HTERT RPE-1 (cell line): Measurements from ENCODE around the gene HDDC2.
"Not testable (repeated sequence)": the region's sequence is repeated elsewhere in the genome, so short reads cannot be mapped to it uniquely, and the experiment has no call there.

Source experiments
- in situ Hi-C: fragments of 300-500 bp; cut with MboI; formaldehyde crosslinking; loops from 4 replicates; pipeline ENCODE4 v1.14.3; 2020; ENCODE audit warnings: low sequenced_read_pairs

The HDDC2 gene

DNA sequence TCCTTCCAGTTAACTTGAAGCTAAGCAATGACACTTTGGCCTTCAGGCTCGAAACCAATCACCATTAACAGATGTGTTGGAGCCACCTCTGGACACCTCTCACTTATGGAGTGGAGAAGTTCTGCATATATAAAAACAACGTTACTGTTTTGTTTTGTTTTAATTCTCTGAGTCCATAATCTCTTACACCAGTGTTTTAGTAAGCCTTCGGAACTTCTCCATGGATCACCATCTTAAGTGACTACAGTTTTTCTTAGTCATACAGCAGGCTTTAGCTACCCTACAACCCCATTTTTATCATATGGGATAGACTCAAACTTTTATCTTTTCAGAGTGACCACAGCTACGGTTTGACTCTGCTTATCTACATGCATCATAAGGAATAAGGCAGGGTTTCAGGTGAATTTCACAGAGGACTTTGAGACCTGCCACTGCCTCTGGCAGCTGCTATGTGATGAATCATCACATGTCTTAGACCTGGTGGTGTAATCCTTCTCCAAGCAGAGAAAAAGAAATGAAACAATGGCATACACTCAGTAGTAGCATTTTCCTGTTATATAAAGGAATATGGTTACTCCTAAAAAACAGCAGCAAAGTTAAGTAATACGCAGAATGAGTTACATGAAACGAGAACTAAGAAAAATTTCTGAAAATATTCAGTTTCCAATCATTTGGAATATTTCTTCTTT lies 5.5 kb upstream of the HDDC2 start:
- in situ Hi-C loops = loop anchor here (25.0 kb wide), 1 partner anchor 455 kb away; no protein-coding TSS in a partner anchor

DNA sequence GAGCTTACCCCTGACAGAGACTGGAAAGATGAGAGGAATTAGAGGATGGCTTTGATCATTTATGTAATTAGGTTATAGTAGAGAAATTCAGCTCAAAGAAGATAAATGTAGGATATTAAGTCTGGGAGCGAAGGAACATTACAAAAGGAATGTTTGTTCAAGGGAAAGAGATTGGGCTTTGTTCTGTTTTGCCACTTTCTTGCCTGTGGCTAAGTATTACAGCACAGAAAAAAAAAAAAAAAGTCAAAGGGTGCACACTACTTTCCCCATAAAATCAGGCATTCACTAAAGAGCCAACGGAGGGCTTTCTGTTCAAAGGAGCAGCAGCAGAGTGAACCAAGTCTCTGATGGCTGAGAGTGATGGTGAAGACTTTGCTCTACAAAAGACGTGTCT lies 5.0 kb upstream of the HDDC2 start:
- in situ Hi-C loops = loop anchor here (25.0 kb wide), 1 partner anchor 456 kb away; no protein-coding TSS in a partner anchor

DNA sequence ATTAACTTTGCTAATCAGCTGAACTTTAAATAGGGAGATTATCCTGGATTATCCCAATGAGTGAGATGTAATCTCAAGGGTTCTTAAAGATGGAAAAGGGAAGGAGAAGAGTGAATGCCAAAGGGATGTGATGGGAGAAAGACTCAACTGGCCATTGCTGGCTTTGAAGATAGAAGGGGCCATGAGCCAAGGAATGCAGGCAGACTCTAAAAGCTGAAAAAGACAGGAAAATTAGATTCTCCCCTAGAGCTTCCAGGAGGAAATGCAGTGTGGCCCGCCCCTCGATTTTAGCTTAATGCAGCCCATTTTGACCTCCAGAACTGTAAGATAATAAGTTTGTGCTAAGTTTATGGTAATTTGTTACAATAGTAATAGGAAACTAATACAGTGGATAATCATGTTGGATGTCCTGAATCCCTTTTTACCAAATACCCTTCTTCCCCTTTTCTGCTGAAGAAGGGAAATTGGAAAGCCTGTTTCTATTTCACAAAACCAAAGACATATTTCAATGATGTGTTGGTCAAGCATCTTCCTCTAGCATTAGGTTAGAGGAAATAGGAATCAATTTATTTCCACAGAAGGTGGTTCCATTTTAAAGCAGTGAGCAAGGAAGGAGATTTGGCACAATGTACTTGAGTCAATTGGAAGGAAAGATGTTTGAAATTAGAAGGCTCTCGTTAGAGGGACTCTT lies 3.3 kb upstream of the HDDC2 start:
- in situ Hi-C loops = loop anchor here (25.0 kb wide), 1 partner anchor 457 kb away; no protein-coding TSS in a partner anchor

DNA sequence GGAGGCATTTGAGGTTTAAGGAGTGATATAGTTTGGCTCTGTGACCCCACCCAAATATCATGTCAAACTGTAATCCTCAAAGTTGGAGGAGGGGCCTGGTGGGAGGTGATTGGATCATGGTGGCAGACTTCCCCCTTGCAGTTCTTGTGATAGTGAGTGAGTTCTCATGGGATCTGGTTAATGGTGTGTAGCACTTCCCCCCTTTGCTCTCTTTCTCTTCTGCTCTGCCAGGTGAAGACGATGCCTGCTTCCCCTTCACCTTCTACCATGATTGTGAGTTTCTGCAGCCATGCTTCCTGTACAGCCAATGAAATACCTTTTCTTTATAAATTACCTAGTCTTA lies 1.7 kb upstream of the HDDC2 start:
- in situ Hi-C loops = loop anchor here (25.0 kb wide), 1 partner anchor 459 kb away; no protein-coding TSS in a partner anchor

DNA sequence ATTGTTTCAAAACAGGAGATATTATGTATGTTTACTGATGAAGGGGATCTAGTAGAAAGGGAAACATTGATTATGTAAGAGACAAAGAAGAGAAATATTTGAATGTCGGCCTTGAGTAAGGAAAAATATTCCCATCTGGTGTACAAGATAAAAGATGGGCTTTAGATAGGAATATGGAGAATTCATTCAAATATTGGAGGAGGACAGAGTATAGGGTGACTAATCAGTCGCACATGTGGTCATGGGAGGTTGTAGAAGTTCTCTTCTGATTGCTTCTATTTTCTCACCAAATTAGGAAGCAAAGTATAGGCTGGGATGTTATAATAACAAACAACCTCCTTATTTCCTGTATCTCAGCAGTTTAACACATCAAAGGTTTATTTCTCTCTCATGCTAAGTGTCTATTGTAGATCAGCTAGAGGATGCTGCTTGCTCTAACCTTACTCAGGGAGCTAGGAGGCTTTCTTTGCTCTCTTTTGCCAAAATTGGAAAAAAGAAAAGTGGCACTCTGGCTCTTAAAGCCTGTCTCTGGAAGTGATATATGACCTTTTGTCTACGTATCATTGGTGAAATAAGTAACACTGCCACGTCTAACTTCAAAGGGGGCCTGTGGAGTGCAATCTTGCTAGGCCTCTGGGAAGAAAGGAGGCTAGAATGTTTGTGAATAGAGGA lies 1.2 kb upstream of the HDDC2 start:
- in situ Hi-C loops = loop anchor here (25.0 kb wide), 1 partner anchor 459 kb away; no protein-coding TSS in a partner anchor

DNA sequence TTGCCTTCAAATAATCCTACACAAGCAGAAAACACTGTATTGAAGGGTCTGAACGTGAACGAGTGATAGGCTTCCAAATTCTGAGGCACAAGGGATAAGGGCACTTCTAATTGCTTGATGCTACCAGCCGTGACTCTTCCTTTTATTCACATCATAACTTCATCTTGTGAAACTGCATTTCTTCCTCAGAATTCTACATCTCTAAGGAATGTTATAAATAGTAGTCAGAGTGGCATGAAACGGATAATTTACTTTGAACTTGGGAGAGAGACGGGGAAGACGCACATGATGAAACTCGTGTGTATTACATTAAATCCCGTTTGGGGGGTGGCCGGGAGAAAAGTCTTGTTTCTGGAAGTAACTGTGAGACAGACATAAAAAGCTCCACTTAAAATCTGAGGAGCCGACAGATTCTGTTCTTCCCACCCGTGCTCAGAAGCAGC lies 754 bp downstream of the HDDC2 start:
- in situ Hi-C loops = loop anchor here (25.0 kb wide), 1 partner anchor 461 kb away; no protein-coding TSS in a partner anchor

DNA sequence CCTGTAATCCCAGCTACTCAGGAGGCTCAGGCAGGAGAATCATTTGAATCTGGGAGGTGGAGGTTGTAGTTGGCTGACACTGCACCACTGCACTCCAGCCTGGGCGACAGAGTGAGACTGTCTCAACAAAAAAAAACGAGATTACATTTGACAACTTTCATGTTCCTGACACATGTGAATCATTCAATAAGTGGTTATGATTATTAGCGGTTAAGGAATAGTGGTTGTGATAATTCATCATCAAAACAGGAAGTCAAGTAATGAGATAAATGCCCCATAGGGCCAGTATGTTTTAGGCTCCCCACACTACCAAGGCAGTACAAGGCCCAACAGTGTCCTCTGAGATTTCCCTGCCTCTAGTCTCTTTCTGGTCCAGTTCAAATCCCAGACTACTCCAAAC lies 2.5 kb downstream of the HDDC2 start:
- in situ Hi-C loops = no loop called here

DNA sequence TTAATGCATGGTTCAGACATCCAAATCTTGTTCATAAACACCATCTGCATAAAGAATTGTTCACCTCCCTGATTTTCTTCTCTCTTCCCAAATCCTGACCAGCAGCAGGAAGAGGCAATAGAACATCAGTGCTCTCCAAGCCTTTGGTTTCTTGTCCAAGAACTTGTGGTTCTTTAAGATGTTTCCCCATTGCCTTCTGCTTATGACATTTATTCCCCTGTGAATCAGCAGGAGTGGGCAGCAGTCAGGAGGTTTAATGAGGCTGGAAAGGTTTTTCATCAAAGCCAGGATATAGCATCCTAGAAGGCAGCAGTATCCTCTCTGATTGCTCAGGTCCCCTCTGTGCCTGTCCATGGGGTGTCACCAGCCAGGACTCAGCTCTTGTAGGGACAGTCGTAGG lies 5.3 kb downstream of the HDDC2 start:
- in situ Hi-C loops = no loop called here

DNA sequence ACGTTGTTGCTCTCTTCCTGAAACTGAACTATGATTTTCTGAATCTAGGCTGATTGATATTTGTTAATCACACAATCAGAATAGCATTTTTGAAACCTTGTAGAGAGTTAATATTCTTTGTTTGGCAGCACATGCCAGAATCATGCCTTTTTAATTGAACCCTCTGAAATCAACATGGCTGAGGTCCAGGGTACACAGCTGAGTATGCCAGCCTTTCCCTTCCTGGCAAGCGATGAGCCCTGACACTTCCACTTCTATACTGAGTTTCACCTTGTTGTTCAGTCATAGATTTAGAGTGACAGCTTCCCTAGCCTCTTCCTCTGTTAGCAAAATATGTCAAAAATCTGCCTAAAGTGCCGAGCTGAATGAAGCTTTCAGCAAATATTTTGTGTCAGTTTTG lies 6.8 kb downstream of the HDDC2 start:
- in situ Hi-C loops = no loop called here

DNA sequence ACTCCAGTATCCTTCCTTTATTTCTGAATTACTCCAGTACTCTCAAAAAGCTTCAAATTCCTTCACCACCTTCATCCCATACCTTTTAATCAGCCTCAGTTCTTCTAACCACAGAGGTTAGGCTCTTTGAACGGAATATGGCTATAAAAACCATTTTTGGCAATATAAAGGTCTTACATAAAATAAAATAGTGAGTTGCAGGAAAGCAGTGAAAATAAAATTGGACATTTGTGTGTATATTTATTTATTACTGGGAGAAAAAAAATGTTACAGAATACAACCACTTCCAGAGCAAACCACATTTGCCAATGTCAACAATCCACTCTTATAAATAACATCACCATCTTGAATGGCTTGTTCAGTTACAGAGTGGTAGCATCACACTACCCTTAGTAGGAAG lies 7.7 kb downstream of the HDDC2 start:
- in situ Hi-C loops = no loop called here

DNA sequence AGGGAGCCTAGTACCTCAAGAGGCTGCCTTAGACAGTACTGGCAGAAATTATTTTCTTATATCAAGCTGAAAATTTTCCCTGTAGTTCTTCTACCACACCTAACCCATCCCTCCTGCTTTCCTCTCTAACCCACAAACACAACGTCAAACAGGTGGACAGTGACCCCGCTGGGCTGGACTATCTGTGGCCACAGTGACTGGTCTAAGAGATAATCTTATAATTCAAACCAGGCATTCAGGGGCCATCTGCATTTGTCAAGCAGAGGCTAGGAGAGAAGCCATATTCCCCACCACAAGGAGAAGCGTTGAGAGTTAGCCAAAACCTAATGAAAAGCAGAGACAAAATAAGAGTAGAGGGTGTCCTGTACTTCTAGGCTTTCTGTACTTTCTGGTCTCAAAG lies 8.2 kb downstream of the HDDC2 start:
- in situ Hi-C loops = no loop called here

DNA sequence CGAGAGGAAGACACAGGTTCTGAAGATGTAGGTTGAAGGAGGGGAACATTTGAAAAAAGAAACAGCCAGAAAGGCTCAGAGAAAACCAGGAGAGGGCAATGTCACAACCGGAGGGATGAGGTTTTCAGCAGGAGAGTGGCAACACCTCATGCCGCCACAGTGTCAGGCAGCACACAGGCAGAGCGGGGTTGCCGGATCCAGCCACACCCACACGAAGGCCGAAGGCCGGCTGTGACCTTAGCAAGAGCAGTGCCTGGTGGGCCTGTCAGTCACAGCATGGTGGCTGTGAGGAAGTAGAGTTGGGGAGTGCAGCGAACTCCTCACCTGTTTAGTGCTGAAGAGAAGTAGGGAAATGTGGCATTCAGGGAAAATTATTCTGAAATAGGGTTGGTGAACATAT lies 14.0 kb downstream of the HDDC2 start:
- in situ Hi-C loops = no loop called here

DNA sequence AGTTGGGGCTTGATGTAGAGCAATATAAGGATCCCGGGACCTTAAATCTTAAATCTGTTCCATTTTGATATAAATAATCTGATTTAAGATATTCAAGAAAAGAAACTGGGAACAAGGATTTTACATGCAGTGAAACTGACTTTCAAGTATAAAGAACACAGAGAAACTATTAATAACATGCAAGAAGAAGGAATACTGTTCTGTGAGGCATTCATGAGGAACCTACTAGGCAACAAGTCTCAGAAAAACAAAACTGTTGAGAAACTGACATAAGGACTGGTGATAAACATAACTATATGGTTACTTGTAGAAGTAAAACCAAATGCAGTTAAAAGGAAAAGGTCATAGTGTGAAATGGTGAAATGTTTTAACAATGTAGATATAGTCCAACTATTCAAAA lies 15.8 kb downstream of the HDDC2 start:
- in situ Hi-C loops = no loop called here

DNA sequence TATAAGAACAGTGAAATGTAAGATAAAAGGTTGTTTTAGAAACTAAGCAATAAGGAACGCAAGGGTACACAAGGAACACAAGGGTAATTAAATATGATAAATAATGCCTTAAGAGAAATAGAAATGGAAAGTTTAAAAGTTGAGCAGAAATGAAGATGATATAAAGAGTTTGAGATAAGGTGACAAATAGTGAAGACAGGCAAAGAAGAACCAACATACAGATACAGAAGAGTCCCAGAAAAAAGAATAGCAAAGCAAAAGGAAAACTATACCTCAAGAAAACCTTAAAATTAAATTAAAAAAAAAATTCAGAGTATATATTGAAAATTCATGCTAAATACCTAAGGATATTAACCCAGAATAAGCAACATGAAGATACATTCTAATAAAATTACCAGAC lies 16.4 kb downstream of the HDDC2 start:
- in situ Hi-C loops = no loop called here

DNA sequence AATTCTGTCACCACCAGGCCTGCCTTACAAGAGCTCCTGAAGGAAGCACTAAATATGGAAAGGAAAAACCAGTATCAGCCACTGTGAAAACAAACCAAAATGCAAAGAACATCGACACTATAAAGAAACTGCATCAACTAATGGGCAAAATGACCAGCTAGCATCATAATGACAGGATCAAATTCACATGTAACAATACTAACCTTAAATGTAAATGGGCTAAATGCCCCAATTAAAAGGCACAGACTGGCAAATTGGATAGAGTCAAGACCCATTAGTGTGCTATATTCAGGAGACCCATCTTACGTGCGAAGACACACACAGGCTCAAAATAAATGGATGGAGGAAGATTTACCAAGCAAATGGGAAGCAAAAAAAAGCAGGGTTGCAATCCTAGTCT lies 19.3 kb downstream of the HDDC2 start:
- in situ Hi-C loops = not testable (repeated sequence)

DNA sequence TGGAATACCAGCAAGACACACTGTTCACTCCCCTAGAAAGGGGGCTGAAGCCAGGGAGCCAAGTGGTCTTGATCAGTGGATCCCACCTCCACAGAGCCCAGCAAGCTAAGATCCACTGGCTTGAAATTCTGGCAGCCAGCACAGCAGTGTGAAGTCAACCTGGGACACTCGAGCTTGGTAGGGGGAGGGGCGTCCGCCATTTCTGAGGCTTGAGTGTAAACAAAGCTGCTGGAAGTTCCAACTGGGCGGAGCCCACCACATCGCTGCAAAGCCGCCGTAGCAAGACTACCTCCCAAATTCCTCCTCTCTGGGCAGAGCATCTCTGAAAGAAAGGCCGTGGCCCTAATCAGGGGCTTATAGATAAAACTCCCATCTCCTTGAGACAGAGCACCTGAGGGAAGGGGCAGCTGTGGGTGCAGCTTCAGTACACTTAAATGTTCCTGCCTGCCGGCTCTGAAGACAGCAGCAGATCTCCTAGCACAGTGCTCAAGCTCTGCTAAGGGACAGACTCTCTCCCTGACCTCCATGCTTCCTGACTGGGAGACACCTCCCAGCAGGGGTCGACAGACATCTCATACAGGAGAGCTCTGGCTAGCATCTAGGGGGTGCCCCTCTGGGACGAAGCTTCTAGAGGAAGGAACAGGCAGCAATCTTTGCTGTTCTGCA lies 21.3 kb downstream of the HDDC2 start:
- in situ Hi-C loops = not testable (repeated sequence)

DNA sequence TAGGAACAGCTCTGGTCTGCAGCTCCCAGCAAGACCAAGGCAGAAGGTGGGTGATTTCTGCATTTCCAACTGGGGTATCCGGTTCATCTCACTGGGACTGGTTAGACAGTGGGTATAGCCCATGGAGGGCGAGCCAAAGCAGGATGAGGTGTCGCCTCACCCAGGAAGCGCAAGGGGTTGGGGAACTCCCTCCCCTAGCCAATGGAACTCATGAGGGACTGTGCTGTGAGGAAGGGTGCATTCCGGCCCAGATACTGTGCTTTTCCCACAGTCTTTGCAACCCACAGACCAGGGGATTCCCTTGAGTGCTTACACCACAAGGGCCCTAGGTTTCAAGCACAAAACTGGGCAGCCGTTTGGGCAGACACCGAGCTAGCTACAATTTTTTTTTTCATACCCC lies 21.8 kb downstream of the HDDC2 start:
- in situ Hi-C loops = no loop called here

DNA sequence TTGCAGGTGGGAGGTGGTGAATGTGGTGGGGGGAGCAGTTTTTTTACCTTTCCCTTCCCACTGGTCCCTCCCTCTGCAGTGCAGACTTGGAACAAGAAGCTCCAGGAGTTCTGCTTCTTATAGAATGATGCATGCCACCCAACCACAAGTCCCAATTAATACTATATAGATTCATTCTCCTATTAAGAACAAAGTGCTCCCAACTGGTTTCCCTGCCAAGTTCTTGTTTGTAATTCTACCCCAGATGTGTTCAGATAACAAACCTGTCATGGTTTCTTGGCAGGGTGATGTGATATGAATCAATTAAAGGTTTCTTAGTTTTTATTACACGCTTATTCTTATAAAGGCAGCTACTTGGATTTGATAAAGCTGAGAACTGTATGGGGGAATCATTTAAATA lies 23.9 kb downstream of the HDDC2 start:
- in situ Hi-C loops = no loop called here

DNA sequence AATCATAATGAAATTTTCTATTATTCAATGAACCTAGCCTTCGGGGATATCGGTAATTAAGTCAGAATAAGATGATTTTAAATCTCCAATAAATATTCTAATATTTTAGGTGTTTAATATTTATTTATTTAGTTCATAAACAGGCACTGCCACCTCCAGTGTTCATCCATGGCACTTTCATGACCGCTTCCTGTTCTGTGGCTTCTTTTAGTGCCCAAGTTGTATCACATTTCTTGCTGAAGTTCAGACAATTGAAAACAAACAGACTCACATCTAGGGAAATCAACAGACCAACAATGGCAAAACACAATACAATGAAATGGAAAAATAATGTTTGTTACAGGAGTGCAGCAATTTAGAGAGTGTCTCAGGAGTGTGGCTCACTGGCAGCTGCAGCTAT lies 26.0 kb downstream of the HDDC2 start:
- in situ Hi-C loops = no loop called here

DNA sequence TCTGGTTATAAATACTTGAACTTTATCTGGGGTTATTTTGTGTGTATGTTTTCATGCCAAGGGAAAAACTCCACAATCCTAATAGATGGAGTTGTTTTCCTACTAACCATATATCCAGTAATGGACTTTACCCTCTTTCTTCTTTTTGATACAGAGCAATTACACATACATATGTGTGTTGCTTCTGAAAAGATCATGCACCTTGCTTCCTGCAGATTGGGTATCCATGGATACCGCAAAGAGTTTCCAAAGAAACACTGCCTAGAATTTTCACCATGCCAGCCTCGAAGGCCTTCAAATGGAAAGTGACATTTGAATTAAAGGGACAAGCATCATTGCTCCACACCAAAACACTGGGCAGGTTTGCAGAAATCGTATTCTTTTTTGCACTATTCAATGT lies 26.8 kb downstream of the HDDC2 start:
- in situ Hi-C loops = no loop called here

DNA sequence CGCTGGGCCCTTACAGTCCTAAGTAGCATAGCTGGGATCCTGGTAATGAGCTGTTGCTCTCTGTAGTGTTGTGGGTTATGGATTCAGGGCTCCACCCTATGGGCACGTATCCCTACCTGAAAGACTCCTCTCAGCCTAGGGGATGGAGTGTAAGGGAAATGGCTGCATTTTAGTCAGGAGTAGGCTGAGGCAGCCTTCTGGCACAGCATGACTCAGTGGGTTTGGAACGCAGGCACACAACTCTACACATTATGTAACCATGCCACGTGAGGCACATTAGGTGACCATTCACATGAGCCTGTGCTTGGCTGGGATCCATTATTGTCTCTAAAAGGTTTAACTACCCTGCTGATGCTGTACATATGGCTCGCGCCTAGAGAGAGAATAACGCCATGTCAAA lies 27.8 kb downstream of the HDDC2 start:
- in situ Hi-C loops = no loop called here
